Retinal pigment epithelial cell (primary cell): ENCODE measurements around the gene ITGA11.

Experiments used
- DNase-seq: peaks from one replicate; pipeline ENCODE4 v3.0.0-alpha.2; 2010; ENCODE audit warnings: low read depth
- H3K4me3 ChIP-seq: 2 replicates; pipeline ENCODE4 v1.5.1; 2011; ENCODE audit warnings: mild to moderate bottlenecking, low read length, control low read depth, moderate library complexity
- CTCF ChIP-seq: conservative IDR thresholded peaks from 2 replicates; pipeline ENCODE4 v1.5.1; 2011; ENCODE audit warnings: low read depth, low read length, control low read depth, inconsistent platforms

ITGA11 gene

GRCh38 chr15:68405378-68406250 is 26.3 kb downstream of the ITGA11 start:
- H3K4me3 ChIP-seq = no peak overlapping the region
- DNase-seq = no peak
- no peak for TF ChIP-seq CTCF

DNA sequence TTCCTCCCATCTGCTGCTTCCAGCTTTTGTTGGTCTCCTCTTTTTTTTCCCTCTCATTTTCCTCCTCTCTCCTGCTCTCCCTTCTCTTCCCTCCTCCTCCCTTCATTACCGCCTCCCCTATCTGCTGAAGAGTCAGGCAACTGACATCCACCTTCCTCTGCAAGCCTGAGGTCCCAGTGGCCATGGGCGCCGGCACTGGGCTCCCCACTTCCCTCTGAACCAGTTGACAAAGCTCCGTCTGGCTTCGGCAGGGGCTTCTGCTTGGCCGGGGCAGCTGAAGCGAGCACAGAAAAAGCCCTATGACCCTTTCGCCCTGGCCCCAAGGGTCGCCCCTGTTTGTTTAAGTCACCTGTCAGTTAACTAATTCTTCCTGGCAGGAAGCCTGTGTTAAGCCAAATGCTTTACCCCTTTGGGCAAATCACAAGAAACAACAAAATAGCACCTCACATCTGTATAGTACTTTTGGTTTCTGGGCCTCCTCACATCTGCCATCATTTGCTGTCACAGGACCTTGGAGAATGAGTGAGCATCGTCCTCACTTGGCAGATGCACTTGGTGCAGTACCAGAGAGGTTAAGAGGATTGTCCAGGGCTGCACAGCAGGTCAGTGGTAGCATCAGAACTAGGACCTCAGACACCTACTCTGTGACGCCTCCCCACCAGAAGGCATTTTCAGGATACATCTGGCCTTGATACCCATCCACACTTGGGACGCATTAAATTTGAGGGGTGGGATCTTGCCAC is 27.7 kb downstream of the ITGA11 start:
- H3K4me3 ChIP-seq = no peak overlapping the region
- no peak for TF ChIP-seq CTCF
- no peak for DNase-seq

DNA sequence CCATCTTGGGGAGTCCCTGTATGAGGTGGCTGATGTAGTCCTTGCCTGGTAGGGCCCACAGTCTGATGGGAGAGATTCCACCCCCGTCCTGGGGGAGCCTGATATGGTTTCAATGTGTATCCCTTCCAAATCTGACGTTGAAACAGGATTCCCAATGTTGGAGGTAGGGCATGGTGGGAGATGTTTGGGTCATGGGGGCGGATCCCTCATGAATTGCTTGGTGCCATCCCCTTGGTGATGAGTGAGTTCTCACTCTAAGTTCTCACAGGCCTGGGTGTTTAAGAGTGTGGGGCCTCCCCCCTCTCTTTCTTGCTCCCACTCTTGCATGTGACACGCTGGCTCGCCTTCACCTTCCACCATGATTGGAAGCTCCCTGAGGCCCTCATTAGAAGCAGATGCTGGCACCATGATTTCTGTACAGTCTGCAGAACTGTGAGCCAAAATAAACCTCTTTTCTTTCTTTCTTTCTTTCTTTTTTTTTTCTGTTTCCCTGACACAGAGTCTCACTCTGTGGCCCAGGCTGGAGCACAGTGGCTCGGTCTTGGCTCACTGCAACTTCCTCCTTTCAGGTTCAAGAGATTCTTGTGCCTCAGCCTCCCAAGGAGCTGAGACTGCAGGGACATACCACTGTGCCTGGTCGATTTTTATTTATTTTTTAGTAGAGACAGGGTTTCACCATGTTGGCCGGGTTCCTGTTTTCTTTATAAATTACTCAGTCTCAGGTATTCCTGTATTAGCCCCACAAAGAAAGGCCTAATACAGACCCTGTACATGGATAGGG is 28.6 kb downstream of the ITGA11 start:
- TF ChIP-seq CTCF = no peak
- H3K4me3 ChIP-seq = no peak overlapping the region
- no peak for DNase-seq

- DNase-seq = no peak
- no peak for TF ChIP-seq CTCF
- H3K4me3 ChIP-seq = no peak overlapping the region
Measured at GRCh38 chr15:68402432-68403160, 29.4 kb downstream of the ITGA11 start.

GRCh38 chr15:68401496-68402431 is 30.2 kb downstream of the ITGA11 start:
- no peak for DNase-seq
- TF ChIP-seq CTCF = no peak

GRCh38 chr15:68400066-68400456 is 31.9 kb downstream of the ITGA11 start:
- no peak for DNase-seq
- no peak overlapping the region for H3K4me3 ChIP-seq
- TF ChIP-seq CTCF = no peak

More at GRCh38 chr15:68401496-68402431, 30.2 kb downstream of the ITGA11 start:
- no peak overlapping the region for H3K4me3 ChIP-seq
